TTC549 (cell line): ENCODE measurements around the gene PRPS2.

Experiments
- FAIRE-seq: peaks from 2 replicates; lab custom pipeline; 2012; peaks lifted over from hg19 to GRCh38; lab: Jason Lieb, UNC

Gene PRPS2

GRCh38 chrX:12817528-12817927 is 26.3 kb downstream of the PRPS2 start:
- no peak for FAIRE-seq

- FAIRE-seq, result no peak
These were observed 28.0 kb downstream of the PRPS2 start for GRCh38 chrX:12819222-12819621.

- FAIRE-seq, result no peak
These were observed 29.5 kb downstream of the PRPS2 start for GRCh38 chrX:12820737-12821136.

DNA sequence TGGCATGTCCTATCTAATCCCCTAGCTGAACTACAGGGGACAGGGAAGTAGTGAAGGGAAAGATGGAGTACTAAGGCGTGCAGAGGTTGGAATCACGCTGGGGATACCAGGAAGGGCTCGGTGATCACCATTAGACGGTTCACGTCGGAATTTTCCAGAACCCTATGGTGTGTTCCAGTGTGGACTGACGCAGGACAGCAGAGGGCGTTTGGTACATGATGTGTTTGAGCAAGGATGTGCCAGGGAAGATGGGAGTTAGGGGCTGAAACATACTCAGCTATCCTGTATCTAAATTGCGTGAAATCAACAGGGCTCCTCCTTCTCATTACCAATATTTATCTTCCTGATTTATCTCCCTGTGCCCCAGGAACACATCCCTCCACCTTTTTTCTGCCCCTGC is 33.7 kb downstream of the PRPS2 start:
- no peak for FAIRE-seq

GRCh38 chrX:12825801-12826200 is 34.6 kb downstream of the PRPS2 start:
- no peak for FAIRE-seq

DNA sequence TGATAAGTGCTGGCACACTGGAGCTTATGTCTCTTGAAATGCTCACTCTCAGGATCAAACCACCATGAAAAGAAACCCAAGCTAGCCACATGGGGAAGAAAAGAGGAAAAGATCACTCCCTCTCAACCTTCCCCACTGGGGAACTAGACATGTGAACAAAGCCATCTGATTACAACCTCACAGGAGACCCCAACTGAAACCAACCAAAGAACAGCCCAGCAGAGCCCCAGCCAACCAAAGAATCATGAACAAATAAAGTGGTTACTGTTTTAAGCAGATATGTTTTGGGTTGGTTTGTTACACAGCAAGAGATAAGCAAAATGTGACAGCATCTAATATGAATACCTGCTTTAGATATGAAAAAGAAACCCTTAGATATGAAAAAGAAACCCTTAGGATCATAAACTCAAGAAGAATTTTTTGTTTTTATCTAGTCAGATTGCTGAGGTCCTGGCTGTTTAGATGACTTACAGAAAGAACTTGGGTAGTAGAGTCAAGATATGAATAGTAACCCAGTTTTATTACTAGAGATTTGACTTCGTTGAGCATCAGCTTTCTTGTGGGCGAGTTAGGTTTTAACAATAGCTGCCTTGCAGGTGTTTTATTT is 52.0 kb downstream of the PRPS2 start:
- FAIRE-seq, result no peak

- no peak for FAIRE-seq
These were observed 52.6 kb downstream of the PRPS2 start for GRCh38 chrX:12843668-12844279.

GRCh38 chrX:12844319-12844718 is 53.1 kb downstream of the PRPS2 start:
- FAIRE-seq, result no peak

DNA sequence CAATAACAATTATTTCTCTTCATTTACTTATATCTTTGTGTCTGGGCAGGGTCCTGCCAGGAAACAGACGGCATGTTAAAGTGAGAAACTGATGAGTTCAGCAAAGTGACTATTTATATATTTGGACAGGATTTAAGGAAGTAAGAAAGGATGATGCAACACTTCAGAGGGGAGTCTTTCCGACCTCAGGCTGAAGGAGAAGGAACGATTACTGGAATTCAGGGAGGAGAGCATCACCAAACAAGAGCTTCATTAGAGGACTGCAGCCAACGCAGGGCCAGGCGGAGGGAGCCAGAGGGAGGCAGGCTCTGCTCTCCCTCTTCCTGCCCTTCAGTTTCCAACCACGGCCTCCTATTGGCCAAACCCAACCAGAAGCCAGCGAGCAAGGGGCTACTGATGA is 74.1 kb downstream of the PRPS2 start:
- FAIRE-seq, result no peak

DNA sequence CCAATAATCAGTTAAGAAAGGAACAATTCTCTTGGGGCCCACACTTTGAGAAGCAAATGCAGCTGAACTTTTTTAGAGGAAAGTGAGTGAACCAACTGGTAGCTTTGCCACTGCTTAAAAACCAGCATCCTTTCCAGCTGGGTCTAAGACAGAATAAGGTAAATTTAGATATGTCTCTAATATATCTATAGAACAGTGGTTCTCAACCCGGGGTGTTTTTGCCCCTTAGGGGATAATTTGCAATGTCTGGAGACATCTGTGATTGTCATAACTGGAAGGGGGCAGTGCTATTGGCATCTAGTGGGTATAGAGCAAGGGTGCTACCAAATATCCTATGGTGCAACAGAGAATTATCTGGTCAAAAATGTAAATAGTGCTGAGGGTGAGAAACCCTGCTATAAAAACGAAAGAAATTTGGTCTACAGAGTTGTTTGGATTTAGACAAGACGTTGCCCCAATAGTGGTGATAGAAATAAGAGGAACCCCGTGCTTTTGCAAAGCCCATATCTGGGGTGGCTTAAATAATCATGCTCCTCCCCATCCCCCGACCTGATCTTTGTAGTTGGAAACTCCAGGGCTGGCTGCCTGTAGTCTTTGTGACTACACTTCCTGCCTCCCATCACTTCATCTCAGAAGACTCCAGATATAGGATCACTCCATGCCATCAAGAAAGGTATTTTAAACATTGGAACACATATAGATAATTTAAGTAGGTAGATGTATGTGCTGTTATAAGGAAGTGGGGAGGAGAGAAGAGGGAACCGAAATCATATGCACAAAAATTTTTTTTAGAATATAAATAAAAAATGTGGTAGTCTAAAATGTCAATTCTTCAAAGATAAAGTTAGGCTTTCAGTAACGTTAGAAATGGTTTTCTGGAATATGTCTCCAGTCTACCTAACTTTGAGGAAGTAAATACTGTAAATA is 75.5 kb downstream of the PRPS2 start, which contains the start of gene TLR7:
Gene TLR7, plus strand, starts transcription at position 622 of the 927 bp plus-strand sequence. CDS start 507 bp downstream, outside the sequence.
- no peak for FAIRE-seq

GRCh38 chrX:12867685-12868084 is 76.5 kb downstream of the PRPS2 start:
- no peak for FAIRE-seq

DNA sequence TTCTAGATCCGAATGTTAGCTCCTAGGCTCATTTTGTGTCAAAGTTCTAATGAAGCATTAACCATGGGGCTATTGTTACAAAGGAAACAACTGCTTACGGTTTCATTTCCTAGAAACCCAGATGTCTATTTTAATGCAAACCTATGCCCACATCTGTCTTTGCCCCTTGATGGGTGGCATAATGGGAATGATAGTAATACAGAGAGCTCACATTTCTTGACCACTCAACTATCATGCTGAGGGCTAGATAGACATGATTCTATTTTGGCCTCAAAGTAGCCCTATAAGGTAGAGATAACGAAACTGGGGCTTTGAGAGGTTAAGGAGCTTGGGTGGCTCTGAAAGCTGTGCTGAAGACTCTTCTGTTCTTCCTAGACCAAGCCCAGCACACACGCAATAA is 77.5 kb downstream of the PRPS2 start:
- no peak for FAIRE-seq

DNA sequence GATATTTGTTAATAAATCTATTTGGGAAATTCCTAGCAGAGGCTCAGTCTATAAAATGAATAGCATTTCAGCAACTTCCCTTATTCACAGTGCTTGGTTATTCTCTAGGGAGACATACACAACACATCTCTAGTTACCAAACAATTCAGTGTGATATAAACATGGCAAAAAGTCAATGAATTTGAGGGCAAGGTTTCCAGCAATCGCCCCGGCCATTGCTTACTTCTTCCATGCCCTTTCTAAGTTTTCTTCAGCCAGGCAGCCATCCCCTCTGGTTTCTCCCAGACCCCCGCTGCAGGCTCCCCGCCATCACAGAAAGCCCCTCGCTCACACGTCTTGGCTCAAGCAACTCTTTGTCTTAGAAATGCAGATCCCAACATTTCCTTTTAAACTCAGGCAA is 80.0 kb downstream of the PRPS2 start:
- FAIRE-seq, result no peak

- FAIRE-seq, result no peak
These were observed 81.5 kb downstream of the PRPS2 start for GRCh38 chrX:12872741-12873140.
